ENCODE results near the gene SERPIND1.
"Not testable (repeated sequence)": the region's sequence is repeated elsewhere in the genome, so short reads cannot be mapped to it uniquely, and the experiment has no call there.

GRCh38 chr22:20735356-20736162 lies 38.4 kb upstream of the SERPIND1 start:
- TF ChIP-seq CTCF (conservative IDR thresholded peaks at IDR 0.05; ENCODE audit: low read depth, low read length); EZH2 (IDR thresholded peaks at IDR 0.05; ENCODE audit: borderline replicate concordance, low read depth, low read length, poor library complexity, severe bottlenecking): not testable (repeated sequence)
